Uterus (tissue), 2 donors: ENCODE results near the gene KRTAP12-2.

Source experiments
- CTCF ChIP-seq, 4 experiments: fragments of 200-600 bp in 2 of 4; fragments of 450-650 bp in 2 of 4; sonication (generic) in 2 of 4; IDR thresholded peaks; one replicate each; pipeline ENCODE4 v1.5.1; 2016 to 2019; ENCODE audit warnings: antibody characterized with exemption in 4 of 4, mild to moderate bottlenecking in 2 of 4, moderate library complexity in 1 of 4
- POLR2A ChIP-seq, 2 donors: fragments of 450-650 bp; IDR thresholded peaks; one replicate each; pipeline ENCODE4 v1.6.1; 2016; ENCODE audit warnings: antibody characterized with exemption in 2 of 2, mild to moderate bottlenecking in 1 of 2, moderate library complexity in 1 of 2

GRCh38 chr21:44640761-44641160 lies 26.0 kb downstream of the KRTAP12-2 start:
- no peak for TF ChIP-seq CTCF (IDR thresholded peaks at IDR 0.05)
- no peak for TF ChIP-seq POLR2A (IDR thresholded peaks at IDR 0.05)
